ENCODE data around the gene GFPT1.

GFPT1 gene

DNA sequence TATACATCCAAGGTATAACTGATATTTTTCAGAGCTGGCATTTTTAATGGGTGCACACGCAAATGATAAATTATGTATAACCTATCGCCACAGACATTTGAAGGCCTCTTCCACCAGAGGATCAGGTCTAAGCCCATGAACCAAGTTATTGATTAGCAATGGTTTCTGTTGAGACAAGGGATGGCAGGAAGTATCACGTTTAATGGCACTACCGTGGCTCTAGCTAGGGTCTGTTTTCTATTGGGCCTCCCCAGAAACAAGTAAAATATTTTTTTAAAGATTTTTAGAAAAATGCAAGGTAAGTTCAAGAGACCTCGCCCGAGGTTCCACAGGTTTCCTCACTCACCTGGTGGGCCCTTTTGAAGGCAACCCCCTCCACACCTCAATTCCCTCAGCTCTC, 667 bp downstream of the GFPT1 start:
- TF ChIP-seq, protein P1, sequence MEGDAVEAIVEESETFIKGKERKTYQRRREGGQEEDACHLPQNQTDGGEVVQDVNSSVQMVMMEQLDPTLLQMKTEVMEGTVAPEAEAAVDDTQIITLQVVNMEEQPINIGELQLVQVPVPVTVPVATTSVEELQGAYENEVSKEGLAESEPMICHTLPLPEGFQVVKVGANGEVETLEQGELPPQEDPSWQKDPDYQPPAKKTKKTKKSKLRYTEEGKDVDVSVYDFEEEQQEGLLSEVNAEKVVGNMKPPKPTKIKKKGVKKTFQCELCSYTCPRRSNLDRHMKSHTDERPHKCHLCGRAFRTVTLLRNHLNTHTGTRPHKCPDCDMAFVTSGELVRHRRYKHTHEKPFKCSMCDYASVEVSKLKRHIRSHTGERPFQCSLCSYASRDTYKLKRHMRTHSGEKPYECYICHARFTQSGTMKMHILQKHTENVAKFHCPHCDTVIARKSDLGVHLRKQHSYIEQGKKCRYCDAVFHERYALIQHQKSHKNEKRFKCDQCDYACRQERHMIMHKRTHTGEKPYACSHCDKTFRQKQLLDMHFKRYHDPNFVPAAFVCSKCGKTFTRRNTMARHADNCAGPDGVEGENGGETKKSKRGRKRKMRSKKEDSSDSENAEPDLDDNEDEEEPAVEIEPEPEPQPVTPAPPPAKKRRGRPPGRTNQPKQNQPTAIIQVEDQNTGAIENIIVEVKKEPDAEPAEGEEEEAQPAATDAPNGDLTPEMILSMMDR (IDR thresholded peaks at IDR 0.05; ENCODE audit: extremely low read depth, insufficient read depth, missing control alignments) = no peak
- in situ Hi-C loops (cut with MboI; ENCODE audit: low pct_unique_long_range_greater_than_20kb, low sequenced_read_pairs, unreplicated experiment) = loop anchor here (25.0 kb wide), 1 partner anchor 326 kb away; no protein-coding TSS in a partner anchor
- DNase-seq (ENCODE audit: low spot score) = peak; percentile 29

DNA sequence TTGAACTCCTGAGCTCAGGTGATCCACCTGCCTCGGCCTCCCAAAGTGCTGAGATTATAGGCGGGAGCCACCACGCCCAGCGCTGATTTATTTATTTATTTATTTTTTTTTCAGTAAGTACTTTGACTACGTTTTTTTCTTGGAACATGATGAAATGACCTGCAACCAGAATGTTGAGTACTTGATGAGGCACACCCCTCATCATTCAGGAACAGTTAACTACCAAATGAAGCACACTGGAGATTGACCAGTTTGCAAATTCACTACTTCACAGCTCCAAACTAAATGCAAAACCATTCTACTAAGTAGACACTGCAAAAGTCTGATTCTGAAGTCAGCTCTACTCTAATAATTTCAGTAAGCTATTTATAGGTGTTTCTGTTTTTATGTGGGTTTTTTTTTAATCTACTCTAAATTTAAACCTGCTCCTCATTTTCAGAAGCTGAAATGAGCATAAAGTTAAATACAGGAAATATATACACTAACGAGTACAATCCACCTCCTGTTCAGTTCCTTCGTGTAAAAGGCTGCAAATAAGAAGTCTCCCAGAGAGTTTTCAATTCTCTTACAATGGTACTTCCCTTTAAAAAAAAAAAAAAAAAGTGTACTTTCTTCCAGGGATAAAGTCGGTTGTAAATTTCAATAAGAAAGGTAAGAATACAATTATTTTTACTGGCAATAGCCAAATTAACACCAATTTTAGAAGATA, 1.4 kb downstream of the GFPT1 start:
- in situ Hi-C loops (cut with MboI; ENCODE audit: low pct_unique_long_range_greater_than_20kb, low sequenced_read_pairs, unreplicated experiment) = loop anchor here (25.0 kb wide), 1 partner anchor 327 kb away; no protein-coding TSS in a partner anchor
- DNase-seq (ENCODE audit: low spot score) = peak; percentile 14
- TF ChIP-seq, protein P1 (IDR thresholded peaks at IDR 0.05; ENCODE audit: extremely low read depth, insufficient read depth, missing control alignments) = no peak

DNA sequence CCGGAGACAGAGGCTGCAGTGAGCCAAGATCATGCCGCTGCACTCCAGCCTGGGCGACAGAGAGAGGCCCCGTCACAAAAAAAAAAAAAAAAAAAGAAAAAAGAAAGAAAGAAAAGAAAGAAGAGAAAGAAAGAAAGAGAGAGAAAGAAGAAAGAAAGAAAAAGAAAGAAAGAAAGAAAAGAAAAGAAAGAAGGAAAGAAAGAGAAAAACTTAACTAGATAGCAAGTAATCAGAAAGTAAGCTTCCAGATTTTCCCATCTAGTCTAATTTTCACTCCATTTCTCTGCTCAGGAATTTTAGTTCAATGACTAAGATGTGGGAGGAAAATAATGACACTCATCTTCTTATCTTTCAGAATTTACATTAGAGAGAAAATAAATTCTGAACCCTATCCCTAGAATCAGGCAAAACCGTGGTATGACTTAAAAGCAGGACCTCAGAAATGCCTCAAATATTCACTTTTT, 2.4 kb downstream of the GFPT1 start:
- DNase-seq (ENCODE audit: low spot score) = no peak
- TF ChIP-seq, protein P1 (IDR thresholded peaks at IDR 0.05; ENCODE audit: extremely low read depth, insufficient read depth, missing control alignments) = no peak
- in situ Hi-C loops (cut with MboI; ENCODE audit: low pct_unique_long_range_greater_than_20kb, low sequenced_read_pairs, unreplicated experiment) = loop anchor here (25.0 kb wide), 1 partner anchor 328 kb away; no protein-coding TSS in a partner anchor

DNA sequence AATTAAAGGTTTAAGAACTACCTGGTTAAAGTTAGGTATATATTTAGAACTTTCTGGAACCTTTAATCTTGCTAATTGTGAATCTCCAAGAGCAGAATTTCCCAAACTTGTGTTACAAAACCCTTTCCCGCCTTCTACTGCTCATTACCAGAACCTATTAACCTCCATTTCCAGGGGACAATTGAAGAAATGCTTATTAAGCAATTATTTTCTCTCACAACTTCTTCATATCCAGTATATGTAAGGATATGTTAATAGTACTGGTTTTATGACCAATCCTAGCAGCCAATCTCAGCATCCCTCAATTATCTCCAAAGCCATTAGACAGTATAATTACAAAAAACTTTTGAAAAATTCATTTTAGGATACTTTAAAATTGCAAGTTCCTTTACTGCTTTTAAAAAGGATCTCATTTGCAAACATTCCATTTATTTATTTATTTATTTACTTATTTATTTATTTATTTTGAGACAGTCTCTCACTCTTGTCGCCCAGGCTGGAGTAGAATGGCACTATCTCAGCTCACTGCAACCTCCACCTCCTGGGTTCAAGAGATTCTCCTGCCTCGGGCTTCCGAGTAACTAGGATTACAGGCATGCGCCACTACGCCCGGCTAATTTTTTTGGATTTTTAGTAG, 3.7 kb downstream of the GFPT1 start:
- TF ChIP-seq, protein P1 (IDR thresholded peaks at IDR 0.05; ENCODE audit: extremely low read depth, insufficient read depth, missing control alignments) = no peak
- DNase-seq (ENCODE audit: low spot score) = no peak
- in situ Hi-C loops (cut with MboI; ENCODE audit: low pct_unique_long_range_greater_than_20kb, low sequenced_read_pairs, unreplicated experiment) = loop anchor here (25.0 kb wide), 1 partner anchor 329 kb away; no protein-coding TSS in a partner anchor

GRCh38 chr2:69382547-69382946, 4.5 kb downstream of the GFPT1 start:
- in situ Hi-C loops (cut with MboI; ENCODE audit: low pct_unique_long_range_greater_than_20kb, low sequenced_read_pairs, unreplicated experiment) = loop anchor here (25.0 kb wide), 1 partner anchor 330 kb away; no protein-coding TSS in a partner anchor
- no peak for DNase-seq (ENCODE audit: low spot score)
- TF ChIP-seq, protein P1 (IDR thresholded peaks at IDR 0.05; ENCODE audit: extremely low read depth, insufficient read depth, missing control alignments) = no peak

DNA sequence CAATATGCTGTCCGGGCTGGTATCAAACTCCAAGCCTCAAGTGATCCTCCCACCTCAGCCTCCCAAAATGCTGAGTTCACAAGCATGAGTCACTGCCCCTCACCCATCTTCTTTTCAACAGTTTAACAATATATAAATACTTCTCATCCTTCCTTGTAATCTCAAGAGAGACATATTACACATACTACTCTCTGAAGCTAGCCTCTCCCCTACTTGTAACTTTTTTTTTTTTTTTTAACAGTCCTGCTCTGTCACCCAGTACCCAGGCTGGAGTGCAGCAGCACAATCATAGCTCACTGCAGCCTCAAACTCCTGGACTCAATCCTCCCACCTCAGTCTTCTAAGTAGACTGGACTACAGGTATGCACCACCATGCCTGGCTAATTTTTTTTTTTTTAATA, 5.7 kb downstream of the GFPT1 start:
- DNase-seq (ENCODE audit: low spot score) = no peak
- TF ChIP-seq, protein P1 (IDR thresholded peaks at IDR 0.05; ENCODE audit: extremely low read depth, insufficient read depth, missing control alignments) = no peak
- in situ Hi-C loops (cut with MboI; ENCODE audit: low pct_unique_long_range_greater_than_20kb, low sequenced_read_pairs, unreplicated experiment) = loop anchor here (25.0 kb wide), 1 partner anchor 331 kb away; no protein-coding TSS in a partner anchor
